Retinal pigment epithelial cell (primary cell): ENCODE data around the gene TRIO.

Experiments
- DNase-seq: peaks from one replicate; pipeline ENCODE4 v3.0.0-alpha.2; 2010; ENCODE audit warnings: low read depth
- H3K4me3 ChIP-seq: 2 replicates; pipeline ENCODE4 v1.5.1; 2011; ENCODE audit warnings: mild to moderate bottlenecking, low read length, control low read depth, moderate library complexity
- TF ChIP-seq, protein P1 (sequence below): conservative IDR thresholded peaks from 2 replicates; pipeline ENCODE4 v1.5.1; 2011; ENCODE audit warnings: low read depth, low read length, control low read depth, inconsistent platforms

TRIO gene

GRCh38 chr5:14512574-14512973, 369.4 kb downstream of the TRIO start:
- no peak for DNase-seq
- TF ChIP-seq, protein P1, sequence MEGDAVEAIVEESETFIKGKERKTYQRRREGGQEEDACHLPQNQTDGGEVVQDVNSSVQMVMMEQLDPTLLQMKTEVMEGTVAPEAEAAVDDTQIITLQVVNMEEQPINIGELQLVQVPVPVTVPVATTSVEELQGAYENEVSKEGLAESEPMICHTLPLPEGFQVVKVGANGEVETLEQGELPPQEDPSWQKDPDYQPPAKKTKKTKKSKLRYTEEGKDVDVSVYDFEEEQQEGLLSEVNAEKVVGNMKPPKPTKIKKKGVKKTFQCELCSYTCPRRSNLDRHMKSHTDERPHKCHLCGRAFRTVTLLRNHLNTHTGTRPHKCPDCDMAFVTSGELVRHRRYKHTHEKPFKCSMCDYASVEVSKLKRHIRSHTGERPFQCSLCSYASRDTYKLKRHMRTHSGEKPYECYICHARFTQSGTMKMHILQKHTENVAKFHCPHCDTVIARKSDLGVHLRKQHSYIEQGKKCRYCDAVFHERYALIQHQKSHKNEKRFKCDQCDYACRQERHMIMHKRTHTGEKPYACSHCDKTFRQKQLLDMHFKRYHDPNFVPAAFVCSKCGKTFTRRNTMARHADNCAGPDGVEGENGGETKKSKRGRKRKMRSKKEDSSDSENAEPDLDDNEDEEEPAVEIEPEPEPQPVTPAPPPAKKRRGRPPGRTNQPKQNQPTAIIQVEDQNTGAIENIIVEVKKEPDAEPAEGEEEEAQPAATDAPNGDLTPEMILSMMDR = no peak
- no peak overlapping the region for H3K4me3 ChIP-seq

DNA sequence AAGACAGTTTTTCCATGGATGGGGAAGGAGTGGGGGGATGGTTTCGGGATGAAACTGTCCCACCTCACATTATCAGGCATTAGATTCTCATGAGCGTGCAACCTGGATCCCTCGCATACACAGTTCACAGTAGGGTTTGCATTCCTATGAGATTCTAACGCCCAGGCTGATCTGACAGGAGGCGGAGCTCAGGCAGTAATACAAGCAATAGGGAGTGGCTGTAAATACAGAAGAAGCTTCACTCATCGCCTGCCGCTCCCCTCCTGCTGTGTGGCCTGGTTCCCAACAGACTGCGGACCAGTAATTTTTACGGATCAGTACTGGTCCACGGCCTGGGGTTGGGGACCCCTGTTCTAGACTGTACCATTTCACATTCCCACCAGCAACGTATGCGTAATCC, 370.1 kb downstream of the TRIO start:
- TF ChIP-seq, protein P1 = no peak
- DNase-seq = no peak

GRCh38 chr5:14516901-14517300, 373.8 kb downstream of the TRIO start:
- no peak for DNase-seq
- TF ChIP-seq, protein P1 = no peak
- H3K4me3 ChIP-seq = no peak overlapping the region

More for the DNA sequence above, 370.1 kb downstream of the TRIO start:
- H3K4me3 ChIP-seq = no peak overlapping the region

GRCh38 chr5:14518638-14519037, 375.5 kb downstream of the TRIO start:
- TF ChIP-seq, protein P1 = no peak
- no peak for DNase-seq

GRCh38 chr5:14521748-14522147, 378.6 kb downstream of the TRIO start:
- H3K4me3 ChIP-seq = no peak overlapping the region
- no peak for DNase-seq
- TF ChIP-seq, protein P1 = no peak

More at GRCh38 chr5:14518638-14519037, 375.5 kb downstream of the TRIO start:
- H3K4me3 ChIP-seq = no peak overlapping the region

DNA sequence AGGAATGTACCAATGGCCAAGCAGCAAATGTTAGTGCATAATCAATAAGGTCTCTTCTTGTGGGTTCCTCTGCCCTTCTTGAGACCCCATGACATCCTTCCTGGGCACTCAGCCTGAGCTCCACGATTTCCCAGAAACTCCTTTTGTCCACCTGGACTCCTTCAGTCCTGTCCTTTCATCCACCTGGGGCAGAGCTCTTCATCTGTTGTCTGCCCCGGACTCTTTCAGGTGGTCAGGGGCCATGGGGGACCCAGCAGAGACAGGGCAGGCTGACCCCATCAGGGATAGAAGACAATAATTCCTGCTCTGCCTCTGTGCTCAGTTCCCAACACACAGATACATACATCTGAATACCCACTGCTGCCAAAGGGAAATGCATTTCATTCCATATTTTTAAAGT, 379.6 kb downstream of the TRIO start:
- DNase-seq = no peak
- TF ChIP-seq, protein P1 = no peak
- no peak overlapping the region for H3K4me3 ChIP-seq

DNA sequence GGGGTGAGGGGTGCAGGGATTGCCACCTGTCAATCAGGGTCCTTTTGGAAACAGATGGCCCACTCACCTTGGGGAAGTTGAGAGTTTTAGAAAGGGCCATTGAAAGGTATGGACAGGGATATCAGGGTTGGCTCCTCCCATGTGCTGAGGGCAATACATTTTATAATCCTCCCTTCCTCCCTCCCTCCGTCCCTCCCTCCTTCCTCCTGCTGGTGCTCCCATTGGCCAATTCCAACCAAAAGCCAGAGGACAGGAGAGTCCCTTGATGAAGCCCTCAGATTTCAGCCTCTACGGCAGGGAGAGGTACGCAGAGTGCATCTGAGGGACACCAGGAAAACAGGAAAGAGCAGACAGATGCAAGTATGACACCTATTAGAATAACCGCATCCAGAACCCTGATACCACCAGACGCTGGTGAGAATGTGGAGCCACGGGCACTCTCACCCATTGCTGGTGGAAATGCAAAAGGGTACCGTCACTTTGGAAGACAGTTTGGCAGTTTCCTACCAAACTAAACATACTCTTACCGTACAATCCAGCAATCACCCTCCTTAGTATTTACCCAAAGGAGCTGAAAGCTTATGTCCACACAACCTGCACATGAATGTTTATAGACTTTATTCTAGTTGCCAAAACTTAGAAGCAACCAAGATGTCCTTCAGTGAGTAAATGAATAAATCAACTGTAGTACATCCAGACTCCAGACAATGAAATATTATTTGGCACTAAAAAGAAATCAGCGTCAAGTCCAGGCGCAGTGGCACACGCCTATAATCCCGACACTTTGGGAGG, 380.3 kb downstream of the TRIO start:
- TF ChIP-seq, protein P1 = no peak
- no peak for DNase-seq
- no peak overlapping the region for H3K4me3 ChIP-seq
